Nephron (organoid): Measurements from ENCODE around the gene CYSTM1.

Experiments used
- H3K27ac Mint-ChIP-seq, 3 experiments: 2 replicates each; pipeline ENCODE4 v1.8.0; 2020; ENCODE audit warnings: mixed read lengths in 3 of 3, mild to moderate bottlenecking in 2 of 3, moderate library complexity in 1 of 3
- H3K27me3 Mint-ChIP-seq: 2 replicates; pipeline ENCODE4 v1.8.0; 2021; ENCODE audit warnings: low read depth, mild to moderate bottlenecking, moderate library complexity, mixed read lengths
- H3K36me3 Mint-ChIP-seq: 2 replicates; pipeline ENCODE4 v1.8.0; 2020; ENCODE audit warnings: low read depth, mixed read lengths
- H3K4me1 Mint-ChIP-seq: 2 replicates; pipeline ENCODE4 v1.8.0; 2020; ENCODE audit warnings: mixed read lengths
- H3K4me3 Mint-ChIP-seq, 3 experiments: 2 replicates each; pipeline ENCODE4 v1.8.0; 2020; ENCODE audit warnings: mild to moderate bottlenecking in 3 of 3, mixed read lengths in 3 of 3, moderate library complexity in 2 of 3
- H3K9me3 Mint-ChIP-seq: 2 replicates; pipeline ENCODE4 v1.8.0; 2020; ENCODE audit warnings: mixed read lengths
- TF ChIP-seq, protein P1 (sequence below), 3 experiments: fragments of 200-600 bp; sonication (generic); IDR thresholded peaks; one replicate each; pipeline ENCODE4 v1.5.0; 2021; ENCODE audit warnings: antibody characterized with exemption in 3 of 3; ENCODE audit not compliant: unreplicated experiment in 3 of 3

The CYSTM1 gene

DNA sequence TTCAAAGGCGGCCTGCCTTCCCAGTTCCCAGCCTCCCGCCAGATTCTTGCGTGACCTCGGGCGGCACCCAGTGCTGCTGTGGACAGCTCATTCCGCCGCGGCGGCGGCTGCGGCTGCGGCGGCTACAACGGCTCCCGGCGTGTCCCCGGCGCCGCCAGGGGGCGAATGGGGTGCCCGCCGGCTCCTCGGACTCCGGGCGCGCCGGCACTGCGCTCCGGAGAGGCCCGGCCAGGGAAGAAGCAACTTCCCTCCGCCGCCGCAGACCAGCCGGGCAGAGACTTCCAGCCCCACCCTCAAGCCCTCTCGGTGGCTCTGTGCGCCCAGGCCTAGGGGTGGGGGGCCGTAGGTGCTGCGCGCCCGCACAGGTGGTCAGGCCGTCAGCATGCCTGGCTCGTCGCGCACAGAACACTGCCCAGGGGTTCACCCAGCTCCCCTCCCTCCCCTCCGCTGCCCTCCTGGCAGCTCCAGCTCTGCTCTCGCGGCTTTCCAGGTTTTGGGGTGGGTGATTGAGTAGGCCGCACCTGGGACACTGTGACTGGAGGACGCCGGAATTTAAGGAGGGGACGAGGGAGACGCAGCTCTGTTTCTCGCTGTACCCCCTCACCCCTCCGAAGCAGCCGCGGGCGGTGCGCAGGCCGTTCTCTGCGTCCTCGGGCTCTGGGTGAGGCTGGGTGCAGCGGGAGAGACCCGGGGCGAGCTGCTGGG, 29.0 kb upstream of the CYSTM1 start:
- peaks cover 88% of the 10 kb centered on the region for H3K27me3 Mint-ChIP-seq
- no peaks in the 10 kb centered on the region for H3K4me1 Mint-ChIP-seq
- H3K27ac Mint-ChIP-seq: no peak overlapping the region
- H3K36me3 Mint-ChIP-seq: no peaks in the 10 kb centered on the region
- no peaks in the 10 kb centered on the region for H3K9me3 Mint-ChIP-seq
- H3K4me3 Mint-ChIP-seq: peak overlapping the region in 2 of 3 experiments; percentile 50 to 70
- TF ChIP-seq, protein P1, sequence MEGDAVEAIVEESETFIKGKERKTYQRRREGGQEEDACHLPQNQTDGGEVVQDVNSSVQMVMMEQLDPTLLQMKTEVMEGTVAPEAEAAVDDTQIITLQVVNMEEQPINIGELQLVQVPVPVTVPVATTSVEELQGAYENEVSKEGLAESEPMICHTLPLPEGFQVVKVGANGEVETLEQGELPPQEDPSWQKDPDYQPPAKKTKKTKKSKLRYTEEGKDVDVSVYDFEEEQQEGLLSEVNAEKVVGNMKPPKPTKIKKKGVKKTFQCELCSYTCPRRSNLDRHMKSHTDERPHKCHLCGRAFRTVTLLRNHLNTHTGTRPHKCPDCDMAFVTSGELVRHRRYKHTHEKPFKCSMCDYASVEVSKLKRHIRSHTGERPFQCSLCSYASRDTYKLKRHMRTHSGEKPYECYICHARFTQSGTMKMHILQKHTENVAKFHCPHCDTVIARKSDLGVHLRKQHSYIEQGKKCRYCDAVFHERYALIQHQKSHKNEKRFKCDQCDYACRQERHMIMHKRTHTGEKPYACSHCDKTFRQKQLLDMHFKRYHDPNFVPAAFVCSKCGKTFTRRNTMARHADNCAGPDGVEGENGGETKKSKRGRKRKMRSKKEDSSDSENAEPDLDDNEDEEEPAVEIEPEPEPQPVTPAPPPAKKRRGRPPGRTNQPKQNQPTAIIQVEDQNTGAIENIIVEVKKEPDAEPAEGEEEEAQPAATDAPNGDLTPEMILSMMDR (IDR thresholded peaks at IDR 0.05; ENCODE audit: unreplicated experiment in 3 of 3): peak; percentile 74 to 82 (median 78)

DNA sequence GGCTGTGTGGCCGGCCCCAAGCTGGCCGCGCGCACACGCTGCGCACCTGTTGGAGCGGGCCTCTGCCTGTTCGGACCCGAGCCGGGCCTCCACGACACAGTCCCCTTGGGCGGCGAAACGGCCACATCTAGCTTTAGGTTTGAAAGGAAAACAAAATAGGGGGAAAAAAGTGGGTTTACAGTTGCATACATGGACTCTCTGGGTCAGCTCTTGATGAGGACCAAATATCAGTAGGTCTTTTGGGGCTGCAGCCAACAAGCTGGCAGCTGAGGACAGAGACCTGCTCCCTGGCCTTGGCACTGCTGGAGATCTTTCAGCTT, 28.5 kb upstream of the CYSTM1 start:
- peak overlapping the region; percentile 38 to 52 (median 41) for H3K4me3 Mint-ChIP-seq

DNA sequence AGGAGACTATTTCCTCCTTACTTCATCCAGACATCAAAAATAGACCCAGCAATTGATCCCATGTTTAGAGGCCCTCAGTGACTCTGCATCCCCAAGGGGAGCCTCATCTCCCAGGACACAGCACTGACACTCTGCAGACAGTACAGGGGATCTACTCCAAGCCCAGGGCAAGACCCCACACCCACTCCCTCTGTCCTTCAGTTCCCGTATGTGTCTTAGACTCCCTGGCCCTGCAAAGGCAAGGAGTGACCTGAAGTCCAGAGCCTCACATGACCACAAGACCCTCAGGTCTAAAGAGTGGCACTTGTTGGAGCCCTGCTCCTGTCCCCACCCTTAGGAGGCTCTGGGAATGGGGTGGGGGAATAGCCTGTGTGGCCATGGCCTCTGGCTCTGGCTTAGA, 27.5 kb upstream of the CYSTM1 start:
- Mint-ChIP-seq H3K36me3 (no peaks in the 10 kb centered on the region), H3K4me1 (no peaks in the 10 kb centered on the region), H3K9me3 (no peaks in the 10 kb centered on the region), H3K27ac (no peak overlapping the region), H3K27me3 (peaks cover 87% of the 10 kb centered on the region), H3K4me3 (no peak overlapping the region)
- TF ChIP-seq, protein P1 (IDR thresholded peaks at IDR 0.05; ENCODE audit: unreplicated experiment in 3 of 3): no peak

More for the DNA sequence above, 28.5 kb upstream of the CYSTM1 start:
- H3K27me3 Mint-ChIP-seq: peaks cover 86% of the 10 kb centered on the region
- no peaks in the 10 kb centered on the region for H3K9me3 Mint-ChIP-seq
- H3K36me3 Mint-ChIP-seq: no peaks in the 10 kb centered on the region
- TF ChIP-seq, protein P1 (IDR thresholded peaks at IDR 0.05; ENCODE audit: unreplicated experiment in 3 of 3): no peak
- H3K27ac Mint-ChIP-seq: no peak overlapping the region
- no peaks in the 10 kb centered on the region for H3K4me1 Mint-ChIP-seq

DNA sequence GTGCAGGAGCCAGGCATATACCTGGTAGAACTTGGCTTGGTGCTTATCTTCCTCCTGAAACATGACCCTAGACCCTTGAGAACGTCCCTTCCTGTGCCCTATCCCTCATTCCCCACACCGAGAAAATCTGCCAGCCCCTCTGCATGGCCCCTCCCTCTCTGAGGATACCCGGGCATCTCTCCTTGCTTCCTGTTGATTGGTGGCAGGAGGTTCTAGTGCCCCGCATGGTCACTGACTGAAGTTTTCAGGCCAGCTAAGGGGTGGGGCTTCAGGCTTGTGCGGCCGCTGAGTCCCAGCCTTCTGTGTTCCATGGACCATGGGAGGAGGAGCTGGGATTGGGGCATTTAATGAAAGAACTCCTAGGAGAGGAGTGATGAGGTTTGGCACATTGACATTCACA, 26.5 kb upstream of the CYSTM1 start:
- H3K27me3 Mint-ChIP-seq: peaks cover 84% of the 10 kb centered on the region
- no peaks in the 10 kb centered on the region for H3K4me1 Mint-ChIP-seq
- no peaks in the 10 kb centered on the region for H3K9me3 Mint-ChIP-seq
- H3K36me3 Mint-ChIP-seq: no peaks in the 10 kb centered on the region
- no peak overlapping the region for H3K27ac Mint-ChIP-seq
- no peak overlapping the region for H3K4me3 Mint-ChIP-seq
- TF ChIP-seq, protein P1 (IDR thresholded peaks at IDR 0.05; ENCODE audit: unreplicated experiment in 3 of 3): no peak

DNA sequence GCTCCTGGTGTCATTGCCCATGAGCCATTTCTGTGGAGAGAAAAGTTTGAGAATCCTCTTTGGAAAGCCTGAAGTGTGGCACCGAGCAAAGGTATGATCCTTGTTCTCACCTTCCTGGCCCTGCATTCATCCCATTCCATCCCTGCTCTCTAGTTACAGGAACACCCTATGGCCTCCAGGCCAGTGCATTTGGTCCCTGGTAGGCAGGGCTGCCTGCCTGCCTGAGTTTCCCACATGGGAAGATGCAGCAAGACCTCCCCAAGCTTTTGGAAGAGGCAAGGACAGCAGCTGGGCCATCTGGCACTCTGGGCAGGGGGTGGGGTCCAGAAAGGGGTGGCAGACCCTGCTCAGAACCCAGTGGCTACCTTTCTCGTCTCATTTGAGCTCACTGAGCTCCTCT, 24.8 kb upstream of the CYSTM1 start:
- no peaks in the 10 kb centered on the region for H3K36me3 Mint-ChIP-seq
- peaks cover 82% of the 10 kb centered on the region for H3K27me3 Mint-ChIP-seq
- TF ChIP-seq, protein P1 (IDR thresholded peaks at IDR 0.05; ENCODE audit: unreplicated experiment in 3 of 3): no peak
- no peaks in the 10 kb centered on the region for H3K4me1 Mint-ChIP-seq
- H3K27ac Mint-ChIP-seq: no peak overlapping the region
- no peak overlapping the region for H3K4me3 Mint-ChIP-seq
- no peaks in the 10 kb centered on the region for H3K9me3 Mint-ChIP-seq
